NCI-H128 (cell line): ENCODE results near the gene SLC35E3.

Source experiments
- DNase-seq: peaks from one replicate; lab custom pipeline; 2025; ENCODE audit not compliant: unreplicated experiment; lab: John Stamatoyannopoulos, UW

SLC35E3 gene

GRCh38 chr12:68769941-68770340 lies 24.0 kb downstream of the SLC35E3 start:
- no peak for DNase-seq

DNA sequence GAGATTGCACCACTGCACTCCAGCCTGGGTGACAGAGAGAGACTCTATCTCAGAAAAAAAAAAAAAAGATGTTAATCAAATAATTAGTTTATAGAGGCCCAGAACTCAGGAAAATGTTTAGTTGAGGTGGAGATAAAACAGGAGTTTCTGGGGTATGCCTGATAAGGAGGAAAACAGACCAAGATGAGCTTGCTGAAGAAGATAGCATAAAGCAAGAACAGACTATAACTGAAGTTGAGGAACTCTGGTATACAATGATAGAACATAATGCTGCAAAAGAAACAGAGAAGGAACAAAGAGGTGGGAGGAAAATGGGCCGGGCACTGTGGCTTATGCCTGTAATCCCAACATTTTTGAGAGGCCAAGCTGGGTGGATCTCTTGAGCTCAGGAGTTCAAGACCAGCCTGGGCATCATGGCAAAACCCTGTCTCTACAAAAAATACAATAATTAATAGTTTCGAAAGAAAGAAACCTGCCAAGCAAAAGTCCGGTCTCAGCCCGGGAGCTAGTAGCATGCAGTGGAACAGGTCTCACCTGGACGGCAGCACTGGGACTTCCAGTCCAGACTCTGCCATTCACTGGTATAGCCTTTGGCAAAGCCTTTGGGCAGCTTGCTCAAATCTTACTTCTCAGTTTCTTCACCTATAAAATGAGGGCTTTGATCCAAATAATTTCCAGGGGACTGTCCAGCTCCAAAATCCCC lies 25.4 kb downstream of the SLC35E3 start:
- no peak for DNase-seq

GRCh38 chr12:68772714-68773113 lies 26.7 kb downstream of the SLC35E3 start:
- no peak for DNase-seq

DNA sequence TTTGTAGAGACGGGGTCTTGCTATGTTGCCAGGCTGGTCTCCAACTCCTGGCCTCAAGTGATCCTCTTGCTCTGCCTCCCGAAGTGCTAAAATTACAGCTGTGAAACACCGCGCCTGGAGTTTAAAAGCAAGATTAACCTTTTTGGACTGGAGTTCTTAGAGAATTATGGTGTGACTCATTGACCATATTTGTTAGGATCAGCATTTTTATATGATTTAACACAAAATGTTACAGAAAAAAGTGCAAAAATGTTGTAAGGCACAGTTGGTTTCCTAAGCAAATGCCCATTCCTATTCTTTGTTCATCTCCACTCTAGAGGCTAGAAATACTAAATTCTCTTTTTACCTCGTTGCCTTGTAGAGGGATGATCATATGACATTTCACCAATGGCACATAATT lies 27.6 kb downstream of the SLC35E3 start:
- no peak for DNase-seq

DNA sequence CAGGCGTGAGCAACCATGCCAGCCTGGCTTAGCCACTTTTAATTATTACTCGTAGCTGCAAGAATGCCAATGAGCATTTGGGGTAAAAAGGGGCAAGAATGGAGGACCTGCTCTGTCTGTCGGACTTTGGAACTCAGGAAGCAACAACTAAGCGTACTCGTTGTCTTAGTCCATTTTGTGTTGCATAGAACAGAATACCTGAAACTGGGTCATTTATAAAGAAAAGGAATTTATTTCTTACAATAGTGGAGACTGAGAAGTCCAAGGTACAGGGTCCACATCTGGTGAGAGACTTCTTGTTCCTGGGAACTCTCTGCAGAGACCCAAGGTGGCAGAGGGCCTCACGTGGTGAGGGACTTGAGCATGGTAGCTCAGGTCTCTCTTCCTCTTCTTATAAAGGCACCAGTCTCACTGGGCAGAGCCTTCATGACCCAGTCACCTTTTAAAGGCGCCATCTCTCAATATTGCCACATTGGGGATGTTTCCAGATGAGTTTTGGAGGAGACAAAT lies 29.2 kb downstream of the SLC35E3 start:
- no peak for DNase-seq

- no peak for DNase-seq
These were observed 31.1 kb downstream of the SLC35E3 start for GRCh38 chr12:68776976-68777610.

DNA sequence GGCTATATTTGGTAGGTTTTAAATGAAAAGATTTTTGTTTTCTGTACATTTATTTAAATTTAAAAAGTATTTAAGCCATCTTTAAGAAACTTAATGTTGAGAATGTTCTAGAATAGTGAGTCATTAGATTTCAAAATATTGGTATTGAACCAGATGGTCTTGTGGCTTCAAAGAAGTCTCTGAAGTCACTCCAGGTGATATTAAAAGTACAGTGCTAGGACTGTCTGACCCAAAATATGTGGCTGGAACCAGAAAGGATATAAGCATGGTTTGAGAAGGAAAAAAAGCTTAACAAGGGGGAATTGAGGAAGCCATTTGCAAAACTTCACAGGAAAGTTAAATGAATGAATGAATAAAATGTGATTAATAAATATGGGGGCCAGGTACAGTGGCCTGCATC lies 33.3 kb downstream of the SLC35E3 start:
- no peak for DNase-seq

GRCh38 chr12:68780731-68781130 lies 34.8 kb downstream of the SLC35E3 start:
- no peak for DNase-seq

GRCh38 chr12:68781728-68782127 lies 35.8 kb downstream of the SLC35E3 start:
- no peak for DNase-seq

DNA sequence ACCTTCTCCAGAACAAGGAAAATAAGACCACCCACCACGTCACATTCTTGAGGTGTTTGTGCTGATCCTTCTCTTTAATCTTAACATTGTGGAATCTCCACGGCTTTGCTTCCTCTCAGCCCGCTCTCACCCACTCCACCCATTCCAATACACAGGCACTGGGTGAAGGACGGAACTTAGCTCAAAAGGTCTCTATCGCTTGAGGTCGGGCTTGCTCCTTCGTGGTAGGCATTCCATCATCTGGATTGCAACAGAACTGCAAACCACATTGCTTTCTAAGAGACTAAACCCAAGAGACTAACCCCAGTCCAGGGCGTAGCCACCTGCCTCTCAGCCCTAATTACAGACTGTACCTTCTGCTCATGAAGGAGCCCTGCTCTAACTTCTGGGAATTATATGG lies 38.0 kb downstream of the SLC35E3 start:
- no peak for DNase-seq

DNA sequence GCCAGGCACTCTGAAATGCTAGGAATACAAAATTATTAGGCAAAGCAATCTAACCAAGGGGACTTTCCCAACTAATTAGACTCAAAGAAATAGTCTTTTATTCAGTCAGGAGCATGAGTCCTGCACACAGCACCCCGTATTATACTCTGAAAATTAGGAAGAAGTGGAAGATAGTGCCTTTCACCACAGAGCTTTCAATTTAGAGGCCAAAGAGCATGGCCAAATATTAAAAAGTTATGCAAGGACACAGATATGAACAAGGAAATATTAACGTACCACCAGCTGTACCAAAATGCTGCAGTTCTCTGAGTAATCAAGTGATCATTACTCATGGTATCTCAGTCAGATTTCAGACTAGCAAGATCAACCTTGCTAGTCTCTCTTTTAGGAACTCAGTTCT lies 39.4 kb downstream of the SLC35E3 start:
- no peak for DNase-seq

DNA sequence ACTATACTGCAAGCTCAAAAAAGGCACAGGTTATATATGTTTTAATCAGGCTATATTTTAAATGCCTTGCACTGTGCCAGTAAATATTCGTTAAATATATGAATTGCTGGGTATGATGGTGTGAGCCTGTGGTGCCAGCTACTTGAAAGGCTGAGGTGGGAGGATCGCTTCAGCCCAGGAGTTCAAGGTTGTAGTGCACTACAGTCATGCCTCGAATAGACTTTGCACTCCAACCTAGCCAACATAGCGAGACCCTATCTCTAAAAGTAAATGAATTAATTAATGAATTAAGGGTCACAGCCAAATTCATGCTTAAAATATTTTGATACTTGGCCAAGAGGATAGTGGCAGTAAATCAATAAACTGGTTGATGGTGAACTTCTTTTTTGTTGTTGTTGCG lies 39.8 kb downstream of the SLC35E3 start:
- DNase-seq: no peak

- DNase-seq: no peak
These were observed 41.0 kb downstream of the SLC35E3 start for GRCh38 chr12:68786929-68787328.

DNA sequence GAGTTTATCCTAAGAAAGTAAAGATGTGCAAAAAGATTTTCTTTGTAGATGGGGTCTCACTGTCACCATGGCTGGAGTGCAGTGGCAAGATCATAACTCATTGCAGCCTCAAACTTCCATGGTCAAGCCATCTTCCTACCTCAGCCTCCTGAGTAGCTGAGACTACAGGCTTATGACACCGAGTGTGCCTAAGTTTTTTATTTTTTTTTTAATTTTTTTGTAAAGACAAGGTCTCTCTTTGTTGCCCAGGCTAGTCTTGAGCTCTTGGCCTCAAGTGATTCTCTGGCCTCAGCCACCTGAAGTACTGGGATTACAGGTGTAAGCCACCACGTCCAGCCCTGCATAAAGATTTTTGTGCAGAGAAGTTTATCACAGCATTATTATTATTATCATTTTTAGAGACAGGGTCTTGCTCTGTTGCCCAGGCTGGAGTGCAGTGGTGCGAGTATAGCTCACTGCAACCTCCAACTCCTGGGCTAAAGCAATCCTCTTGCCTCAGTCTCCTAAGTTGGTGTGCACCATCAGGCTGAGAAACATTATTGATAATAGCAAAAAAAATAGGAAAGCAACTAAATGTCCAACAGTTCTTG lies 42.7 kb downstream of the SLC35E3 start:
- DNase-seq: no peak

DNA sequence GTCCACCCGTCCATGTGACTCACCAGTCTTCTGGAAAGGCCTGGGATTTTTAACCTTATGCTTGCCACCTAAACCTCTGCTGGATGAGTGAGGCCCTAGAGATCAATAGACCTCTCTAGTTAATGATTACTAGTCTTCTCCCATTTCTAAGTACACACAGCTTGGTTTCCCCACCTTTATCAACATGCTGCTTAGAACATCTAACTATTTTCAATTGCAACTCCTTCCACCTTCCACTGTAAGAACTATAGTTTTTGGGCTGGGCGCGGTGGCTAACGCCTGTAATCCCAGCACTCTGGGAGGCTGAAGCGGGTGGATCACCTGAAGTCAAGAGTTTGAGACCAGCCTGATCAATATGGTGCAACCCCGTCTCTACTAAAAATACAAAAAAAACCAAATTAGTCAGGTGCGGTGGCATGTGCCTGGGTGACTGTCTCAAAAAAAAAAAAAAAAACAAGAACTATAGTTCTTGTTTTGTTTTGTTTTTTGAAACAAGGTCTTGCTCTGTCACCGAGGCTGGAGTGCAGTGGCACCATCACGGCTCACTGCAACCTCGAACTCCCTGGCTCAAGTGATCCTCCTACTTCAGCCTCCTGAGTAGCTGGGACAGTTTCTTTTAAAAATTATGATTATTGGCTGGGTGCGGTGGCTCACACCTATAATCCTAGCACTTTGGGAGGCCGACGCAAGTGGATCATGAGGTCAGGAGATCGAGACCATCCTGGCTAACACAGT lies 43.3 kb downstream of the SLC35E3 start:
- no peak for DNase-seq

DNA sequence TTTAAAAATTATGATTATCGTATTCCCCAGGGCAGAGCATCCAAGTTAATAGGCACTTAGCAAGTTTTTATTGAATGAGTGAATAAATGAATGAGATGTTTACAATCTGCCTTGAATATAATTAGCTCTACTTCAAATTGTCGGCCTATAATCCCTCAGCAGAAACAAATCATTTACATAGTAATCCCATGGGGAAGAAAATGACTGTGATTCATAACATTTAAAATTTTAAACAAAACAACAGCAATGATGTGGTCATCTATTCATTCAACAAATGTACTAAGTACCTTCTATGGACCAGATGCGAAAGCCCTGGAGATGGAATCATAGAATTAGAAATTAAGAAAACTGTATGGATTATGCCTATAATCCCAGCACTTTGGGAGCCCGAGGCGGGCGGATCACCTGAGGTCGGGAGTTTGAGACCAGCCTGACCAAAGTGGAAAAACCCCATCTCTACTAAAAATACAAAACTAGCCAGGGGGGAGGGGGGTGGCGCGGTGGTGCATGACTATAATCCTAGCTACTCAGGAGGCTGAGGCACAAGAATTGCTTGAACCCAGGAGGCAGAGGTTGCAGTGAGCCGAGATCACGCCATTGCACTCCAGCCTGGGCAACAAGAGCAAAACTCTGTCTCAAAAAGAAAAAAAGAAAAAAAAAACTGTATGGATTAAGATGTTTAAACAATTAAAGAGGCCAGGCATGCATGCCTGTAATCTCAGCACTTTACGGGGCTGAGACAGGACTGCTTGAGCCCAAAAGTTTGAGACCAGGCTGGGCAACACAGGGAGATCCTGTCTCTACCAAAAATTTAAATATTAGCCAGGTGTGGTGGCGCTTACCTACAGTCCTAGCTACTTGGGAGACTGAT lies 44.3 kb downstream of the SLC35E3 start:
- no peak for DNase-seq

DNA sequence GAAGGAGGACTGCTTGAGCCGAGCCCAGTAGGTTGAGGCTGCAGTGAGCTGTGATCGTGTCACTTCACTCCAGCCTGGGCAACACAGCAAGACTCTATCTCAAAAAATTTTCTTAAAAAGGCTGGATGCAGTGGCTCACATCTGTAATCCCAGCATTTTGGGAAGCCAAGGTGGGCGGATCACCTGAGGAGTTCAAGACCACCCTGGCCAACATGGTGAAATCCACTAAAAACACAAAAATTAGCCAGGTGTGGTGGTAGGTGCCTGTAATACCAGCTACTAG lies 44.9 kb downstream of the SLC35E3 start:
- DNase-seq: no peak

DNA sequence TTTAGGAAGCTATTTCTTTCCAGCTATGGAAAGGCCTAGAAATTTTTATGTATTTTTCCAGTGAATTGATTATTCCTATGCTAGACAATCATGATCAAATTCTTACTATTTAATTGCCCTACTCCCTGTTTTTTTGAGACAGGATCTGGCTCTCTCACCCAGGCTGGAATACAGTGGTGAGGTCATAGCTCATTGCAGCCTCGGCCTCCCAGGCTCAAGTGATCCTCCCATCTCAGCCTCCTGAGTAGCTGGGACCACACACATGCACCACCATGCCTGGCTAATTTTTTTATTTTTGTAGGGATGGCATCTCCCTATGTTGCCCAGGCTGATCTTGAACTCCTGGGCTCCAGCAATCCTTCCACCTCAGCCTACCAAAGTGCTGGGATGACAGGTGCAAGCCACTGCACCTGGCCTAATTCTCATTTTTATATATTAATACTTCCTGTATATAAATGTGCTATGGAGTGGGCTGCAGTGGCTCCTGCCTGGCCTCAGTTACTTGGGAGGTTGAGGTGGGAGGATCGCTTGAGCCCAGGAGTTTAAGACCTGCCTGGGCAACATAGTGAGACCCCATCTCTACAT lies 46.0 kb downstream of the SLC35E3 start:
- no peak for DNase-seq

- DNase-seq: no peak
These were observed 47.0 kb downstream of the SLC35E3 start for GRCh38 chr12:68792952-68793351.

DNA sequence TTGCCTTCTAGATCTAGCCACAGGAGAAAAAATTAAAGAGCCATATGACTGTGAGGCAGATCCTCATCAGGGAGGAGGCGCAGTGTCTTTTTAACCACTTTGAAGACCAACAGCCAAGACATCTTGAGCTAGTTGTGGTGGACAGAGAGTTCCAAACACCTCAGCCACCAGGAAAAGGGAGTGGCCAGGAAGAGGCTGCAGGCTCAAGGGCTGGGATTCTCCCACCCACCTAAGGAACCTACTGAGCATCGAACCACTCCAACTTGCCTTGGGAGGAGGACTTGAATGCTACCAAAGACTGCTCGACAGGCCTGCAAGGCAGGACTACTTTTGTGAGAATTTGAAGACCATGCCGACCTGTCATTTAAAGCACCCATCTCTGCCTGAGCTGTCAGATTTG lies 47.5 kb downstream of the SLC35E3 start:
- no peak for DNase-seq
